GM10266 (cell line): Measurements from ENCODE around the gene DST.

ENCODE experiments used
- DNase-seq: peaks from one replicate; pipeline ENCODE4 v3.0.0; 2012; ENCODE audit errors: extremely low spot score
- CTCF ChIP-seq: IDR thresholded peaks from 2 replicates; pipeline ENCODE4 v1.5.1; 2012; ENCODE audit warnings: mild to moderate bottlenecking, low read depth; ENCODE audit not compliant: control insufficient read depth, insufficient read depth; ENCODE audit errors: missing control alignments

Gene DST

GRCh38 chr6:56495654-56496053 is 147.0 kb downstream of the DST start:
- no peak for TF ChIP-seq CTCF
- DNase-seq, result no peak

GRCh38 chr6:56491606-56492328 is 150.9 kb downstream of the DST start:
- no peak for TF ChIP-seq CTCF
- DNase-seq, result no peak

GRCh38 chr6:56490993-56491392 is 151.7 kb downstream of the DST start:
- DNase-seq, result no peak

GRCh38 chr6:56489559-56489958 is 153.1 kb downstream of the DST start:
- TF ChIP-seq CTCF, result no peak
- DNase-seq, result no peak

More at GRCh38 chr6:56490993-56491392, 151.7 kb downstream of the DST start:
- no peak for TF ChIP-seq CTCF

GRCh38 chr6:56488281-56488680 is 154.4 kb downstream of the DST start:
- TF ChIP-seq CTCF, result no peak
- DNase-seq, result no peak

GRCh38 chr6:56486681-56487080 is 156.0 kb downstream of the DST start:
- no peak for TF ChIP-seq CTCF
- DNase-seq, result no peak

- no peak for TF ChIP-seq CTCF
- no peak for DNase-seq
Measured at GRCh38 chr6:56484669-56485068, 158.0 kb downstream of the DST start.
